H4 (cell line): ENCODE results near the gene CERS6. TPM values are rescaled to one million over a fixed set of nuclear protein-coding genes. Genes with fewer than 3 reads are reported as not detected.
"Not testable (repeated sequence)": the region's sequence is repeated elsewhere in the genome, so short reads cannot be mapped to it uniquely, and the experiment has no call there.

Experiments used
- DNase-seq: peaks from one replicate; pipeline ENCODE4 v3.0.0-alpha.2; 2015; ENCODE audit warnings: low spot score
- total RNA-seq: library from RNA; depleted of rRNA; stranded (reverse); fragments of >200 nt; shearing (Covaris generic); gene quantifications from 2 replicates; pipeline ENCODE4 v1.2.3, GENCODE V29; 2014

The CERS6 gene
- total RNA-seq, 1 experiment from 2014 or later = 18.8 TPM

- DNase-seq = no peak
Observed at GRCh38 chr2:168501466-168502065, 45.5 kb downstream of the CERS6 start.

- not testable (repeated sequence) for DNase-seq
Observed at GRCh38 chr2:168502852-168503251, 46.8 kb downstream of the CERS6 start.

- no peak for DNase-seq
Observed at GRCh38 chr2:168503901-168504300, 47.8 kb downstream of the CERS6 start.

GRCh38 chr2:168504323-168504722, 48.3 kb downstream of the CERS6 start:
- no peak for DNase-seq

- DNase-seq = no peak
Observed at GRCh38 chr2:168510125-168510756, 54.2 kb downstream of the CERS6 start.

- no peak for DNase-seq
Observed at GRCh38 chr2:168514692-168515091, 58.6 kb downstream of the CERS6 start.

GRCh38 chr2:168515502-168515901, 59.4 kb downstream of the CERS6 start:
- no peak for DNase-seq

- DNase-seq = no peak
Observed at GRCh38 chr2:168517816-168518215, 61.7 kb downstream of the CERS6 start.

- DNase-seq = no peak
Observed at GRCh38 chr2:168518555-168519066, 62.5 kb downstream of the CERS6 start.

GRCh38 chr2:168519534-168520308, 63.6 kb downstream of the CERS6 start:
- DNase-seq = no peak

GRCh38 chr2:168521053-168521741, 65.1 kb downstream of the CERS6 start:
- DNase-seq = no peak

- DNase-seq = no peak
Observed at GRCh38 chr2:168522446-168522845, 66.4 kb downstream of the CERS6 start.

GRCh38 chr2:168524005-168524404, 67.9 kb downstream of the CERS6 start:
- no peak for DNase-seq

- no peak for DNase-seq
Observed at GRCh38 chr2:168525020-168525419, 68.9 kb downstream of the CERS6 start.

GRCh38 chr2:168525716-168526446, 69.8 kb downstream of the CERS6 start:
- no peak for DNase-seq

- no peak for DNase-seq
Observed at GRCh38 chr2:168526641-168527040, 70.6 kb downstream of the CERS6 start.

GRCh38 chr2:168528016-168528415, 71.9 kb downstream of the CERS6 start:
- no peak for DNase-seq

GRCh38 chr2:168528469-168528868, 72.4 kb downstream of the CERS6 start:
- DNase-seq = no peak

GRCh38 chr2:168529054-168529833, 73.2 kb downstream of the CERS6 start:
- no peak for DNase-seq

GRCh38 chr2:168529900-168530561, 74.0 kb downstream of the CERS6 start:
- no peak for DNase-seq
